ENCODE data around the gene MED27.

Gene MED27

DNA sequence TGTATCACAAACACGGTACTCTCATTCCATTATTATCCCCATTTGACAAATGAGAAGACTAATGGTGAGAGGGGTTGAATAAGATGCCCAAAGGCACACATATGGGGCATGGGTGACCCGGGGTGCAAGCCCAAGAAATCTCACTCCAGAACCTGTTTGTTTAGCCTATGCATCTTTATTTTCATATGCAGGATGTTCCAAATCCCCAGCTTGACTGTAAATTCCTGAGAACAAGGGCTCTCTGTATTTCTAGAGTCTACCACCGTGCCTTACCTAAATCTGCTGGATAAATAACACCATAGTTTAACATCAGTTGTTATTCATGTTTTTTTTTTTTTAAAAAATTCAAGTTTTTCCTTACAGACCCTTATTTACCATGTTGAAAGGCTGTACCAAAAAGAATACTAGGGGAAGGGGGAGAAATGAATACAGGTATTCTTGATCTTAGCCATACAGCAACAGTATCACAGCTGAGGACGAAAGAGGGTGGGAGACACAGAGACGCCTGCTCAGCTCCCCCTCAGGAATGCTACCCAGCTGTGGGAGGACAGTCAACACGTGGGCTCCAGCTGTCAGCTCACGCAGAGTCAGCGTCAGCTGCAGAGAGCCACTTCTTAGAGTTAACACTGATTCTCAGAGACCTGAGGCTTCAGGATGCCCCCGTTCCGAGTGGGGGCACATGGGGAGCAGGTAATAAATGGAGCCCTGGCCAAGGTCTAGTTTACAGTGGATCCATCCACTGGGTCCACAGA, 86.6 kb downstream of the MED27 start:
- DNase-seq: no peak

GRCh38 chr9:131987232-131987631, 92.4 kb downstream of the MED27 start:
- DNase-seq: no peak

- no peak for DNase-seq
Observed at GRCh38 chr9:131986576-131986975, 93.1 kb downstream of the MED27 start.

- DNase-seq: no peak
Observed at GRCh38 chr9:131986089-131986488, 93.6 kb downstream of the MED27 start.

- no peak for DNase-seq
Observed at GRCh38 chr9:131984564-131984963, 95.1 kb downstream of the MED27 start.

- no peak for DNase-seq
Observed at GRCh38 chr9:131982671-131983239, 96.9 kb downstream of the MED27 start.

DNA sequence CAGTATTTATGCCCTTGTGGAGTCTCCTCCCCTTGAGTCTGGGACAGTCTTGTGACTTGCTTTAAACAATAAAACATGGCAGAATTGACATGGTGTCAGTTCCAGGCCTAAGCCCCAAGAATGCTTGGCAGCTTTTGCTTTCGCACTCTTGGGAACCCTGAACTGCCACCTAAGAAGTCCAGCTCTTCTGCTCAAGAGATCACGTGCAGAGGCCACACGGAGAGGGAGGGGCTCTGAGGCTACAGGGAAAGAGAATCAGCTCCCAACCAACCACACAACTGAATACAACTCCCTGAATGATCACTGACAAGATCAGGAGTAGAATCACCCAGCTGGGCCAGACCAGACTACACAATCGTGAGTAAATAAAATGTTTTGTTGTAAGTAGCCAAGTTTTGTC, 97.6 kb downstream of the MED27 start:
- no peak for DNase-seq

DNA sequence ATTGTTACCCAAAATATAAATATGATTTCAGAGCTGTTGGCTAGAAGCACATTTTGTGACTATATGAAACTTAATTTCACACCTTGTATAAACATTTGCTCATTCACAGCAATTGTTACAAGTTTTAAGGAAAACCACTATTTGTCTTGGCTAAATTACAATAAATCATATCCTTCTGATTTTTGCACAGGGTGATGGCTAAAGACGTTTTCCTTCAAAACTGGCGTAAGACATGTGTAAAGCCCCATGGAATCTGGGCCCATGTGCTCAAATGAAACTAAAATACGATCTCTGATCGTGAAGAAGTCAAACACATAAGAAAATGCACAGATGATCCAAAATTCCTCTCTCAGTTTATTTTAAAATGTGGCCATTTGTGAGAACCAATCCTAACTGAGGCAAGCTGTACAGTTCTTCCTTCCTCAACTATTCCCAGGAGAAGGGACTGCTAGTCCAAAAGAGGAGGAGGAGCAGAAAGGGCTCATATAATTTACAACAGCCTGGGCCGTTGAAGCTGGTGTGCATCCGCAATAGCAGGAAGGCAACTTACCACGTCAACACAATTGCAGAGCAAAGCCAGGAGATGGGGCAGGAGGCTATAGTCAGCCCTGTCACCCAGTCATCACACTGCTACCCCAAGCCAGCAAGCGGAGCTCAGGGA, 98.4 kb downstream of the MED27 start:
- DNase-seq: no peak

DNA sequence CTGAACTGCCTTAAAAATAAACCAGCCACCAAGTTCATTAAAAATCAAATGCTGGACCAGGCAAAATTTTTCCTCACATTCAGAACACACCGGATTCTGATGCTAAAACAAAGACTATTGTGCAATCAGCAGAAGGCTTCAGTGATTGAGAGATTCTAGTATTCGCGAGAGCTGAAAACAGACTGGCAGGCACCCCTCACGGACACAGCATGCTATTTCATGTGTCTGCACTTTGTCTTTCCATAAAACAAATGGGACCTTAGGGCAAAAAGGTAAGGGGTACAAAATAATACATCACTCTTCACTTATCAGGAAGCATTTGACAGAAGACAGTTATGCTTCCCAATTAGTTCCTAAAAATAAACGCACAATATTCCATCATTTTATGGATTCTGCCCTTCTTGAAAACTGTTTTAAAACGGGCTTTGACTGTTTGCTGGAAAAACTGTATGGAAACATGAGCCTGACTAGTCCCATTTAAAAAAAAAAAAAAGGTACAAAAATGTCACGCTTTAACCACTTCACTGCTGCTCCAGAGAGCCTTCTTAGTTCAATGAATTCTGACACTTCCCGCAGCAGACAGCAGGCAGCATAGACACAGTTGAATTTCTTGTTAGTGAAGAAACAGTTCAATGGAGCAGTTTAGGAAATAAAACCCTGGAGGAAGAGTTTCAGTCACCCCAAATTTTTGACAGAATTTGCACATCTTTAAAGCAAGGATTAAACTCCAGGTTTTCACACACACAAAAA, 99.2 kb downstream of the MED27 start:
- DNase-seq: no peak

- DNase-seq: no peak
Observed at GRCh38 chr9:131977109-131977838, 102.4 kb downstream of the MED27 start.

- DNase-seq: no peak
Observed at GRCh38 chr9:131976157-131977108, 103.2 kb downstream of the MED27 start.

- no peak for DNase-seq
Observed at GRCh38 chr9:131972889-131973288, 106.8 kb downstream of the MED27 start.

- no peak for DNase-seq
Observed at GRCh38 chr9:131971482-131972074, 108.1 kb downstream of the MED27 start.

DNA sequence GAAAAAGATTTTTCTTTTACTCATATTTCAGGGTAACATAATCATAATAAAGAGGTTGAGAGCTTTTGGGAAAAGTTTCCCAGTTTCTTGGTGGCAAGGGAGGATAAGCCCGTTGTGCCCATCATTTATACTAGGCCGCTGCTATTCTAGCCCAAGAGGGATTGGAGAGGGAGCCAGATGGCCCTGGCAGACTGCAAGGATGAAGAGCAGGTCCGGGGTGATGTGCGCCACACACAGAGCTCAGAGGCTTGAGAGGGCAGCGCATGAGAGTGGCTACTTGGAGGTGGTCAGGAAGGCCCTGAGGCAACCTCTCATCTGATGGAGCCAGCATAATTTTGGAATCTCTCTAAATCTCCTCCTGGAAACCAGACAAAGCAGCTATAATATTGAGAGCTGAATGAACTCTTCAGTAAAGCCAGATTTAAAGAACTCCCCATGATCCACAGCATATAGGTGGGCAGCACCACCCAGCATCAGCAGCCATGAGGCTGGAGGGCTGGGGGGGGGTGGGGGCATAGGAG, 110.1 kb downstream of the MED27 start:
- no peak for DNase-seq

DNA sequence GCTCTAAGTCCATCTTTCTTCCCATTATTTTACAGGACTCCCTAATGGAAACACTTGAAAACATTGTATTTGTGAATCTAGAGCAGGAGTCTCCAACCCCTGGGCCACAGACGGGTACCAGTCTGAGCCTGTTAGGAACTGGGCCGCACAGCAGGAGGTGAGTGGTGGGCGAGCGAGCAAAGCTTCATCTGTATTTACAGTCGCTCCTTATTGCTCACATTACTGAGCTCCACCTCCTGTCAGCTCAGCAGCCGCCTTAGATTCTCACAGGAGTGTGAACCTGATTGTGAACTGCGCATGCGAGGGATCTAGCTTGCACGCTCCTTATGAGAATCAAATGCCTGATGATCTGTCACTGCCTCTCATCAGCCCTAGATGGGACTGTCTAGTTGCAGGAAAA, 111.0 kb downstream of the MED27 start:
- DNase-seq: no peak

GRCh38 chr9:131965841-131966240, 113.8 kb downstream of the MED27 start:
- no peak for DNase-seq

GRCh38 chr9:131965103-131965502, 114.6 kb downstream of the MED27 start:
- no peak for DNase-seq

GRCh38 chr9:131963072-131964030, 116.3 kb downstream of the MED27 start:
- no peak for DNase-seq

DNA sequence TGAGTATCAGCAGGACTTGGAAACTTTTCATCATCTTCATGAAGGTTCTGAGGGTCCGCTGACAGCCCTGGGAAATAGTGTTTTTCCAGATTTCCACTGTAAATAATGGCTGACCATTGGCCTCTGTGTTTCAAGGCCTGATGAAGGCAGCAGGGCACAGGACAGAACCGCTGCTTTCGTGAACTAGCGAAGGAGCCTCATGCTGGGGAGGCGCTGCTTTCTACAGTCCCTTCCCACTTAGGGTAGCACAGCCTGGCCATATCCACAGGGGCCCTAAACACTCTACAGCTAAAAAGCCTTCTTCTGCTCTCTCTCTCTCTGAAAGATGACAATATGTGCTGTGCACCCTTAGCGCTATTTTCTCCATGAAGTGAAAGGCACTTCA, 118.2 kb downstream of the MED27 start:
- no peak for DNase-seq
